ENCODE results near the gene NCAPD3.

NCAPD3 gene

GRCh38 chr11:134158023-134158422 is 65.7 kb downstream of the NCAPD3 start:
- no peak for DNase-seq (ENCODE audit: low read depth)

GRCh38 chr11:134157451-134157850 is 66.3 kb downstream of the NCAPD3 start:
- no peak for DNase-seq (ENCODE audit: low read depth)

GRCh38 chr11:134155946-134156865 is 67.6 kb downstream of the NCAPD3 start:
- no peak for DNase-seq (ENCODE audit: low read depth)

DNA sequence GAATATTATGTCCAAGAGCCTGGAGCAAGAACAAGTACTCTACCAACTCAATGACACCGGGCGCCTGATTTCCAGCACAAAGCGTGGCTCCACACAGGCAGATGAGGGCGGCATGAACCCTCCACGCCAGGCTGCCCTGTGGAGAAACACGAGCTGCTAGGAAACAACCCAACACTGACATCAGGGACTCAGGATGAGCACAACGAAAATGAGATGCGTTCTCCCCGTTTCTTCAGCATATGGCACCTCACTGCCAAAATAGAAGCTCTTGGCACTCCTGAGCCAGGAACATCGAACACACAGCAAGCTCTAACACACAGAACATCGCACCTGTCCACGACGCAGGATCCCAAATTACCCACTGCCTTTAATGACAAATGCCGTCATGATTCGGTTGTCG is 68.3 kb downstream of the NCAPD3 start:
- no peak for DNase-seq (ENCODE audit: low read depth)

DNA sequence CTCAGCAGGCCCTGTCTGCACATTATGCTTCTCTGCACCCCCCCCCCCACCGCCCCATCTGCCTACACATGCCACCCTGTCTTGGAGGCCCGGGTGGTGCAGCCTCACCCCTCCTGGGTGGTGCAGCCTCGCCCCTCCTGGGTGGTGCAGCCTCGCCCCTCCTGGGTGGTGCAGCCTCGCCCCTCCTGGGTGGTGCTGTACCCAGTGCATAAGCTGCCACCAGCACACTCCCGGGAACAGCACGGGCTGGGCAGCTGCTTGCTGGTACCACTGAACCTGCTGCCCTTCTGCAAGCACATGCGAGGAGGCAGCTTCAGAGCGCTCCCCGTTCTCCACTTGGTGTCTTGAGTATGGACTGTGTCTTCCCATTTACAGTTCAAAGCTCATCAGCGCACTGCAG is 69.3 kb downstream of the NCAPD3 start:
- DNase-seq (ENCODE audit: low read depth) = no peak

GRCh38 chr11:134153147-134153905 is 70.4 kb downstream of the NCAPD3 start:
- no peak for DNase-seq (ENCODE audit: low read depth)

- DNase-seq (ENCODE audit: low read depth) = no peak
Measured at GRCh38 chr11:134152696-134153095, 71.1 kb downstream of the NCAPD3 start.

DNA sequence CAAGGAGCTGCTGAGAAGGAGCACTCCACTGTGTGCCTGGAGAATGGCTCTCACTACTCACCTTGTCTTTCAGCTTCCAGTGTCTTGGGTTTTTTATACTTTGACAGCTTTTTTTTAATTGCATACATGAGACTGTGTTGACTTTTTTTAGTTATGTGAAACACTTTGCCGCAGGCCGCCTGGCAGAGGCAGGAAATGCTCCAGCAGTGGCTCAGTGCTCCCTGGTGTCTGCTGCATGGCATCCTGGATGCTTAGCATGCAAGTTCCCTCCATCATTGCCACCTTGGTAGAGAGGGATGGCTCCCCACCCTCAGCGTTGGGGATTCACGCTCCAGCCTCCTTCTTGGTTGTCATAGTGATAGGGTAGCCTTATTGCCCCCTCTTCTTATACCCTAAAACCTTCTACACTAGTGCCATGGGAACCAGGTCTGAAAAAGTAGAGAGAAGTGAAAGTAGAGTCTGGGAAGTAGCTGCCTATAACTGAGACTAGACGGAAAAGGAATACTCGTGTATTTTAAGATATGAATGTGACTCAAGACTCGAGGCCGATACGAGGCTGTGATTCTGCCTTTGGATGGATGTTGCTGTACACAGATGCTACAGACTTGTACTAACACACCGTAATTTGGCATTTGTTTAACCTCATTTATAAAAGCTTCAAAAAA is 72.6 kb downstream of the NCAPD3 start:
- no peak for DNase-seq (ENCODE audit: low read depth)

DNA sequence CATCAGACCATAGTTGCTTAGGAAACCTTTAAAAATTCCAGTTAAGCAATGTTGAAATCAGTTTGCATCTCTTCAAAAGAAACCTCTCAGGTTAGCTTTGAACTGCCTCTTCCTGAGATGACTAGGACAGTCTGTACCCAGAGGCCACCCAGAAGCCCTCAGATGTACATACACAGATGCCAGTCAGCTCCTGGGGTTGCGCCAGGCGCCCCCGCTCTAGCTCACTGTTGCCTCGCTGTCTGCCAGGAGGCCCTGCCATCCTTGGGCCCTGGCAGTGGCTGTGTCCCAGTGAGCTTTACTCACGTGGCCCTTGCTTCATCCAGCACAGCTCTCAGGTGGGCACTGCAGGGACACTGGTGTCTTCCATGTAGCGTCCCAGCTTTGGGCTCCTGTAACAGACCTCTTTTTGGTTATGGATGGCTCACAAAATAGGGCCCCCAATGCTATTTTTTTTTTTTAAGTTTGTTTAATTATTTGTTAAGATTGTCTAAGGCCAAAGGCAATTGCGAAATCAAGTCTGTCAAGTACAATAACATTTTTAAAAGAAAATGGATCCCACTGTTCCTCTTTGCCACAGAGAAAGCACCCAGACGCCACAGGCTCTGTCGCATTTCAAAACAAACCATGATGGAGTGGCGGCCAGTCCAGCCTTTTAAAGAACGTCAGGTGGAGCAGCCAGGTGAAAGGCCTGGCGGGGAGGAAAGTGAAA is 73.4 kb downstream of the NCAPD3 start:
- no peak for DNase-seq (ENCODE audit: low read depth)

- no peak for DNase-seq (ENCODE audit: low read depth)
Measured at GRCh38 chr11:134149371-134149770, 74.4 kb downstream of the NCAPD3 start.

- no peak for DNase-seq (ENCODE audit: low read depth)
Measured at GRCh38 chr11:134146598-134146997, 77.2 kb downstream of the NCAPD3 start.

- no peak for DNase-seq (ENCODE audit: low read depth)
Measured at GRCh38 chr11:134145715-134146114, 78.1 kb downstream of the NCAPD3 start.

DNA sequence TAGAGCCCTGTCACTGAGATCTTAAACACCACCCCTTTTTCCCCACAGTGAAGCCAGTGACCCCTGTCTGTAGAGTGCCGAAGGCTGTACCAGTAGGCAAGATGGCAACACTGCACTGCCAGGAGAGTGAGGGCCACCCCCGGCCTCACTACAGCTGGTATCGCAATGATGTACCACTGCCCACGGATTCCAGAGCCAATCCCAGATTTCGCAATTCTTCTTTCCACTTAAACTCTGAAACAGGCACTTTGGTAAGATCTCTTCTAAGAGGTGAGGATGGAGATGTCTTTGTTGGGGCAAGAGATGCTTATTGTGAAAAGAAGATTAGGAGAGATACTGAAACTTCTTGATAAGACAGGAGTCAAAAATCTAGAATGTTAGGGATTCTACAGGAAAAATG is 79.0 kb downstream of the NCAPD3 start:
- no peak for DNase-seq (ENCODE audit: low read depth)

- DNase-seq (ENCODE audit: low read depth) = no peak
Measured at GRCh38 chr11:134143801-134144200, 80.0 kb downstream of the NCAPD3 start.

- DNase-seq (ENCODE audit: low read depth) = no peak
Measured at GRCh38 chr11:134142536-134142935, 81.2 kb downstream of the NCAPD3 start.

GRCh38 chr11:134140961-134141490 is 82.7 kb downstream of the NCAPD3 start:
- no peak for DNase-seq (ENCODE audit: low read depth)

GRCh38 chr11:134139873-134140331 is 83.9 kb downstream of the NCAPD3 start:
- DNase-seq (ENCODE audit: low read depth) = peak; percentile 87

GRCh38 chr11:134139303-134139872 is 84.4 kb downstream of the NCAPD3 start:
- no peak for DNase-seq (ENCODE audit: low read depth)

- no peak for DNase-seq (ENCODE audit: low read depth)
Measured at GRCh38 chr11:134138376-134138775, 85.4 kb downstream of the NCAPD3 start.

GRCh38 chr11:134134167-134134566 is 89.6 kb downstream of the NCAPD3 start:
- no peak for DNase-seq (ENCODE audit: low read depth)

GRCh38 chr11:134132808-134133207 is 91.0 kb downstream of the NCAPD3 start:
- DNase-seq (ENCODE audit: low read depth) = no peak
